Activated T-cell treated with anti-CD3 and anti-CD28 coated beads for 1 hour (primary cell): ENCODE measurements around the gene METTL8.

ENCODE experiments used
- DNase-seq: peaks from one replicate; pipeline ENCODE4 v3.0.0-alpha.2; 2020; ENCODE audit warnings: low read depth

The METTL8 gene

GRCh38 chr2:171310889-171311288, 122.9 kb downstream of the METTL8 start:
- DNase-seq, result no peak

DNA sequence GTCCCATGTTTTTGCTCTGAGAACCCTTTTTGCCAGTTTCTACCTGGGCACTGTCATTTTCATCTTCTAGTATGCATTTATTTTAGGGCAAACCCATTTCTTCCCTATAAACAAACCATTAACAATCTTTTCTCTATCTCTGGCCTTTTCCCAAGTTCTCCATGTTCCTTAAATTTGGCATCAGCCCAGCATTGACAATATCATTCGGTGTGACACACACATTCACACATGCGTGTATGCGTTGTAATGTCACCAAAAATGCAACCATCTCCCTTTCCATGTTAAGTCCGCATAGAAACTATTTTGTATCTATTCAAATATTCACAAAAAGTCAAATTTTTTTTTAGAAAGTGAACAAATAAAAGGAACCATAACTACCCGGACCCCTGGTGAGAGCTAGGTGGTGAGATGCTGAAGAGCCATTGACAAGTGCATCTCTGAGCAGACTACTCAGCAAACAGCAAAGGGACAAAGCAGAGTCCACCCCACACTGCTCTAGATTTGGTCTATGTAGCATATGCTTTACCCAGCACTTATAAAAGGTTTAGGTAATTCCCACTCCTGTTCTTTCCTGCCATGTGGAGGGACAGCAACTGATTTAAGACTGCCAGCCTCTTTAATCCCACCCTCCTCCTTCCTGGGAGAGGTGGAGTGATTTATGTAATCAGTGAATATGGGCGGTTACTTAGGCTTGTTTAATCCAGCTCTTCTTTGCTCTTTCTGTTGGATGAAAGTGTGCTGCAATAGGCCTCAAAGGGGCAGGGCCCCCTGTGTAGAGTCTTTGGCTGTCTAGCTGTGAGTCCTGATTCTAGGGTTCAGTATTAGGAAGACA, 124.1 kb downstream of the METTL8 start:
- no peak for DNase-seq

GRCh38 chr2:171308280-171309054, 125.3 kb downstream of the METTL8 start:
- no peak for DNase-seq

GRCh38 chr2:171307560-171307959, 126.2 kb downstream of the METTL8 start:
- no peak for DNase-seq

DNA sequence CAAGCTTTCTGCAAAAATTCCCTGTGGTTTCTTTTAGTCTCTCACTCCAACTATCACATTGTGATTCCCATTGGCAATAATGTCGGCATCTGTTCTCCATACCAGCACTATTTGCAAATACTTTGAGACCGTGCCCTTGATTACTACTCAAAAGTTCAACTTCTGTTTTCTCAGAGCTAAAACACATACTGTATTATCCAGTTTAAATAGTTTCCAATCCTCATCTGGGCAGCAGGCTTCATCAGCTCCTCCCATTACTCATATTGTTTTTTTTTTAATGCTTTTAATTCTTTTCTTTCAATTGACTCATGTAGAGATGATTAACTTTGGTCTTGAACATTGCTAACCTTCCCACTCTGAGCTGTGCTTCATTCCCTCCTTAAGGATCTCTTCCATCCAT, 135.8 kb downstream of the METTL8 start:
- no peak for DNase-seq

GRCh38 chr2:171294608-171295007, 139.2 kb downstream of the METTL8 start:
- DNase-seq, result no peak

- DNase-seq, result no peak
Measured at GRCh38 chr2:171293661-171294060, 140.1 kb downstream of the METTL8 start.

DNA sequence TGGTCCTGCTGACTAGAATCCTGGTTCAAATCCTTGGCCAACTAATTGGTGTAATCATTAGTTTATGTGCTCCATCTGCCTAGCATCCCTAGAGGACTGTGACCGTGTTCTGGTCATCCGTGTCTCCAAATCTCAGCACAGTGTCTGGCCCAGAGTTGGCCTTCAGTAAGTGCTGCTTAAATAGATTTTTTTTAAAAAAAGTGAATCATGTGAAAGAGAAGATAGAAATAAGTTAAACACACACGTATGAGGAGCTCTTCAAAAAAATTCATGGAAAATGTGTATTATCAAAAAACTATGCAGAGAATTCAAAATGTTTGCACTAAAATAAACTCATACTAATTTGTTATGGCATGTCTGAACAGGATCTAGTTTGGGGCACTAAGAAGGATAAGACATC, 143.8 kb downstream of the METTL8 start:
- no peak for DNase-seq

- no peak for DNase-seq
Measured at GRCh38 chr2:171289316-171289715, 144.5 kb downstream of the METTL8 start.

DNA sequence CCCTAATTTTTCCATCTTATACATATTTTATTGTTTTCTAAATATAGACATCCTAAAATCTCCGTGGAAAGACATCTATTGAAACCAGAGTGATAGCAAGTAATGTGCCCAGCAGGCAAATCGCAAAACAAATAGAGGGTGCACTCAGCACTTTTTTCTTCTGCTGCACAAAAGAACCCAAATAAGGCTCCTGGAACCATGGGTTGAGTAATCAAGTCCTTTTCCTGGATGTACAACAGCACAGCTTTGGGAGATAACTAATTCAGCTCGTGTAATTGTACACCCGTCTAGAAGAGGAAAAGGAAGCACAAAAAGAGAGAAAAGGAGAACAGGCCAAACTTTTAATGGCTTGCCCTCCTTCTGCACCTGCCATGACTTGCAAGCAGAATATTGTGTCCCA, 146.2 kb downstream of the METTL8 start:
- DNase-seq, result no peak

DNA sequence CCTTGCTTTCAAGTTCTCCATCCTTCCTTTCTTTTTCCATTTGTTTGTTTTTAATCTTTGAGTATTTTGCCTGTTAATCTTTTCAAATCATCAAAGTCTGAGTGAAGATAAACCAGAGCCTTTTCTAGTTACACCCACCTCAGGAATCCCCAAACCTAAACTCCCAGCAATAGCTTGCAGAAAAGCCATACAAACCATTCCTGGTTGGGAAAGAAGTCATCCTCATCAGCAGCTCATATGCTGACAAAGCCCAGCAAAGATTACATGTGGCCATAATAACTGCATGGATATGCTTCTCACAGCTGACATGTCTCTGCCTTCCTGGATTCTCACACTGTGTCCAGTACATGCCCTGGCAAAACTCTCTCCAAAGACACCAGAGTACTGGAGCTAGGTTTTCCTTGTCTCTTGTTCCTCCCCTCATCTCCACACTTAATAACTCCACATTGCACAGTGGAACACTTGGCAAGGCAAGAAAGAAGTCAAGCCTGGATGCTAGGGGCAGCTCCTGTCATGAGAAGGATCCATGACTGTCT, 146.7 kb downstream of the METTL8 start:
- DNase-seq, result no peak

- no peak for DNase-seq
Measured at GRCh38 chr2:171281110-171281509, 152.7 kb downstream of the METTL8 start.

- DNase-seq, result no peak
Measured at GRCh38 chr2:171279983-171280790, 153.6 kb downstream of the METTL8 start.

DNA sequence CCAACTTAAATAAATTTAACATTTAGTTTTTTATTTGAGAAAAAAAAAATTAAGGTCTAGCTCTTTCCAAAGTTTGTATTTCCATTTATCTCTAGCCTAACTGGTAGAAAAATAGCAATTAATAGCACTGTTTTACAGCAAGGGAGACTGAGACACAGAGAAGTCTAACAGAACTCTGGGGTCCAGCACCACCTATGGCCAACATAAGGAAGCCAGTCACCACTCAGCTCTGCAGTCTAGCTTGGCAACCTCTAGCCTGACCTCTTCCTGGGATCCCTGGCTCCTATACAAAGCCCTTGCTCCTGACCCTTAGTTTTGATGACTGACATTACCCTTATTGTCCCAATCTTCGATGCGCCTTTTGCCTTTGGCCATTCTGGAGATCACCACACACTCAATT, 159.0 kb downstream of the METTL8 start:
- no peak for DNase-seq

DNA sequence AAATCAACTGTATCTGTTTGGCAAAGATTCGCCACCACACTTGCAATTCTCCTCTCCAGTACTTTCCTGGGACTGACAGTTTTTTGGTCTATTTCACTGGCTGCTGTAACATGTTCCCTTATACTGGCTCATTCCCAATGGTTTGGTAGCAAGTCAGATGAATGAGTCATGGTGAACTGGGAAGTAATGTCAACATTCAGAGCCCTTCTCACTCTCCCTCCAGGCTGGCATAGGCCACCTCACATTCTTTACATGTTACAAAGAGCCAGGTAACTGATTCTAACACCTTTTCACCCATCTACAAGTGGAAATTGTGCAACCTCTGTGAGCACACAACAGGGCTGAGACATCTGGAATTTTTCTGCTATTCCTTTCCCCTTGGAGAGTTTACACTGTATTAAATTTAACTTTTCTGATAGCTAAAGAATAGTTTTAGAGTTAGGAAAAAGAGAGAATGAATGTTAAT, 161.8 kb downstream of the METTL8 start:
- DNase-seq, result no peak

DNA sequence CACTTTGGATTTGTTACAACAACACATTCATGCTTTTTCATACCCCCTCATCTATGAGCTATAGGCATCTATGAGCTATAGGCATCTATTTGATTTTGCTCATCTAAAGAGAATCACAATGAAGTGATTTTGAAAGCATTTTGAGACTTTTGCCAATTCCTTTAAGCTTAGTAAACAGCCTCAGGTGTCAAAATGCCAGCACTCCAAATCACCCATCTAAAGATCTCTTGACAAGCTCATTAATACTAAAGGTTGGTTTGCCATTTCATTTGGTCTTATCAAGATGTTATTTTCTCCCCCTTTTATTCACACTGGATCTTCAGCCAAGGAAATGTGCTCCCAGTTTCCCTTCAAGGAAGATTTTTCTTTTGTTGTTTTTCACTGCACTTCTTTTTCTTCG, 162.4 kb downstream of the METTL8 start:
- DNase-seq, result no peak

DNA sequence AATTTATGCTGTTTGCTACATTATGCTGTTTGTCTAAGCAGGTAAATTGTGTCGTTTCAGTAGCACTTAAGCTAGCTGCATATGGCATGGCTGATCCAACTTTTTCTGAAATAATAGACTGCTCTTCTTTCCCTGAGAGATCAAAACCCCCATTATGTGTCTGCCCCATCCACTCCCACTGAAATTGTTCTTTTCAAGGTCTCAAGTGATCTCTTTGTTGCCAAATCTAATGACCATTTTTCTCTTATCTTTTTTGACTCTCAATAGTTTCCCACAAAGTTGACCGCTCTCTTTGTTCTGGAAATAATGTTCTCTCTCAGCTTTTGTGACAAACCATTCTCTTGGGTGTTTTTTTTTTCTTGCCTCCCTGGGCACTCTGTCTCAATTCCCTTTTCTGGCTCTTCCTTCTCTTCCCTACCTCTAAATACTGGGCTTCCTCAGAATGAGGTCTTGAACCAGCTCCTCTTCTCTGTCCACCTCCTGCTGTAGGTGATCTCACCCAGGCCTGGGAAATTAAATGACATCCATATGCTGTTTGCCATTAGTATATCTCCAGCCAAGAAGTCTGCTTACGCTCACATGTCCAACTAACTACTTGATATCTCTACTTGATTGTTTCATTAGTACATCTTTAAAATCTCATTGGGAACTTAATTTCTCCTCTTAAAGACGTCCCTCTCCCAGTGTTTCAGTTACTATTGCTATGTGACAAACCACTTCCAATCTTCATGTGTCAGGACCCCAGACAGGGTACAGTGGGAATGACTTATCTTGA, 165.7 kb downstream of the METTL8 start:
- DNase-seq, result no peak
